Erythroblast (primary cell): ENCODE measurements around the gene TNFRSF25.

Source experiments
- GATA1 ChIP-seq: IDR thresholded peaks from 2 replicates; pipeline ENCODE4 v1.6.1; 2011; ENCODE audit warnings: low read depth, mild to moderate bottlenecking, control low read depth, low read length, moderate library complexity
- POLR2A ChIP-seq: IDR thresholded peaks from 2 replicates; pipeline ENCODE4 v1.6.1; 2011; ENCODE audit warnings: mild to moderate bottlenecking, low read length

DNA sequence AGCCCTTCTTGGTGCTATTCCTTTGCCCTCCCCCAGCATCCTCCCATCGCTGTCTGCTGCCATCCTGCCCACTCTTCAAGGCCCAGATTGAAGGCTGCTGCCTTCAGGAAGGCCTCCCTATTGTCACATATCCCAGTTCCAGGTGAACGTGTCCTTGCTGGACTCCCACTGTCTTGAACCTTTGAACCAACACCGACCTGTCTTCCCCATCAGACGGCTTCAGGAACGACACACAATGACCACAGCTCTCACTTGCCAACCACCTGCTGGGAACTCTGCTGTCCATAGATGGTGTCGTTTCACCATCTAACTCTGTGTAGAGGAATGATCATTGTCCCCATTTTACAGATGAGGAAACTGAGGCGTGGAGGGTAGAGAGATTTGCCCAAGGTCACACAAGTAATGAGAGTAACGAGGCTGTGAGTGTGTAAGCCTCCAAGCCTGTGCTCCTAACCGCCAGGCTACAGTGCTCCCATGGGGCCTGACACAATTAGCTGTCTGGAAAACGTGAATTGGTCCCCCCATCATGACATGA is 35.4 kb upstream of the TNFRSF25 start:
- TF ChIP-seq POLR2A (no peak), GATA1 (no peak)
